GM23338 (cell line): ENCODE measurements around the gene PFKFB1. TPM values are rescaled to one million over a fixed set of nuclear protein-coding genes. Genes with fewer than 3 reads are reported as not detected.

Source experiments
- ATAC-seq: fragments of 200-7000 bp; cut with Tn5 transposase; 3 replicates; pipeline ENCODE4 v1.9.1; 2020
- DNase-seq: peaks from one replicate; pipeline ENCODE4 v3.0.0-alpha.2; 2015; ENCODE audit warnings: low spot score
- H2AFZ ChIP-seq: fragments of 200-600 bp; sonication (generic); 2 replicates; pipeline ENCODE4 v1.8.0; 2016; ENCODE audit warnings: antibody characterized with exemption, mild to moderate bottlenecking, moderate library complexity
- H3F3A ChIP-seq: fragments of 200-600 bp; sonication (generic); replicated peaks from 2 replicates; pipeline ENCODE4 v1.8.0; 2017; ENCODE audit warnings: antibody characterized with exemption, mixed run types, low read depth
- H3K27ac ChIP-seq: fragments of 200-600 bp; sonication (generic); 2 replicates; pipeline ENCODE4 v1.6.1; 2016; ENCODE audit warnings: low read depth
- H3K27me3 ChIP-seq: fragments of 200-600 bp; sonication (generic); 2 replicates; pipeline ENCODE4 v1.8.0; 2016; ENCODE audit warnings: mild to moderate bottlenecking, mixed run types, moderate library complexity; ENCODE audit not compliant: insufficient read depth
- H3K36me3 ChIP-seq: fragments of 200-600 bp; sonication (generic); 2 replicates; pipeline ENCODE4 v1.8.0; 2016; ENCODE audit warnings: mild to moderate bottlenecking; ENCODE audit not compliant: insufficient read depth
- H3K4me1 ChIP-seq: fragments of 200-600 bp; sonication (generic); 2 replicates; pipeline ENCODE4 v1.8.0; 2016; ENCODE audit warnings: mild to moderate bottlenecking, moderate library complexity; ENCODE audit not compliant: insufficient read depth
- H3K4me2 ChIP-seq: fragments of 200-600 bp; sonication (generic); 2 replicates; pipeline ENCODE4 v1.7.1; 2017; ENCODE audit warnings: mixed run types
- H3K4me3 ChIP-seq: fragments of 200-600 bp; sonication (generic); 2 replicates; pipeline ENCODE4 v1.6.1; 2016; ENCODE audit warnings: mixed run types
- H3K79me2 ChIP-seq: fragments of 200-600 bp; sonication (generic); replicated peaks from 2 replicates; pipeline ENCODE4 v1.8.0; 2017; ENCODE audit warnings: mild to moderate bottlenecking; ENCODE audit not compliant: insufficient read depth
- H3K9me2 ChIP-seq: fragments of 200-600 bp; sonication (generic); 2 replicates; pipeline ENCODE4 v1.8.0; 2017; ENCODE audit not compliant: insufficient read depth
- H4K20me1 ChIP-seq: fragments of 200-600 bp; sonication (generic); replicated peaks from 2 replicates; pipeline ENCODE4 v1.8.0; 2017; ENCODE audit warnings: mild to moderate bottlenecking; ENCODE audit not compliant: insufficient read depth
- H3K27ac Mint-ChIP-seq: 2 replicates; pipeline ENCODE4 v1.8.0; 2020; ENCODE audit warnings: inconsistent platforms, mild to moderate bottlenecking, moderate library complexity, mixed read lengths
- H3K27me3 Mint-ChIP-seq: 3 replicates; pipeline ENCODE4 v1.8.0; 2022; ENCODE audit warnings: low read depth, mild to moderate bottlenecking, moderate library complexity, mixed read lengths, inconsistent platforms; ENCODE audit not compliant: insufficient read depth, poor library complexity
- H3K36me3 Mint-ChIP-seq: 3 replicates; pipeline ENCODE4 v1.8.0; 2021; ENCODE audit warnings: low read depth, mild to moderate bottlenecking, inconsistent platforms, moderate library complexity, mixed read lengths
- H3K4me1 Mint-ChIP-seq: 3 replicates; pipeline ENCODE4 v1.8.0; 2020; ENCODE audit warnings: mild to moderate bottlenecking, inconsistent platforms, mixed read lengths
- H3K4me3 Mint-ChIP-seq: 3 replicates; pipeline ENCODE4 v1.8.0; 2021; ENCODE audit warnings: moderate library complexity, mild to moderate bottlenecking, inconsistent platforms, mixed read lengths
- H3K9me3 Mint-ChIP-seq: 3 replicates; pipeline ENCODE4 v1.8.0; 2020; ENCODE audit warnings: moderate library complexity, mild to moderate bottlenecking, inconsistent platforms, mixed read lengths
- CREB1 ChIP-seq: fragments of 250-450 bp; sonication (Bioruptor Pico); IDR thresholded peaks from 2 replicates; pipeline ENCODE4 v1.5.0; 2020; ENCODE audit warnings: low read depth, mild to moderate bottlenecking, moderate library complexity
- CTCF ChIP-seq, 2 experiments: fragments of 200-600 bp in 1 of 2; sonication (generic) in 1 of 2; conservative IDR thresholded peaks; 2 replicates each; pipeline versions ENCODE4 v1.5.1 to v1.6.1; 2016 to 2017; ENCODE audit warnings: antibody characterized with exemption in 2 of 2, low read depth in 2 of 2, mild to moderate bottlenecking in 2 of 2, moderate library complexity in 1 of 2
- ETS1 ChIP-seq: IDR thresholded peaks from 2 replicates; pipeline ENCODE4 v1.6.1; 2016; ENCODE audit warnings: antibody characterized with exemption
- EZH2 ChIP-seq: fragments of 200-600 bp; sonication (generic); IDR thresholded peaks from one replicate; pipeline ENCODE4 v1.8.0; 2017; ENCODE audit warnings: antibody characterized with exemption, mild to moderate bottlenecking, low read depth; ENCODE audit not compliant: unreplicated experiment
- EZH2phosphoT487 ChIP-seq: fragments of 200-600 bp; sonication (generic); IDR thresholded peaks from one replicate; pipeline ENCODE4 v1.8.1; 2018; ENCODE audit warnings: antibody characterized with exemption; ENCODE audit not compliant: unreplicated experiment
- JUNB ChIP-seq: IDR thresholded peaks from one replicate; pipeline ENCODE4 v1.6.1; 2016; ENCODE audit warnings: antibody characterized with exemption; ENCODE audit not compliant: unreplicated experiment
- NANOG ChIP-seq: IDR thresholded peaks from 2 replicates; pipeline ENCODE4 v1.6.1; 2016; ENCODE audit warnings: antibody characterized with exemption, borderline replicate concordance
- POLR2AphosphoS5 ChIP-seq: IDR thresholded peaks from 2 replicates; pipeline ENCODE4 v1.6.1; 2016; ENCODE audit warnings: antibody characterized with exemption, low read depth
- REST ChIP-seq: IDR thresholded peaks from one replicate; pipeline ENCODE4 v1.6.1; 2018; ENCODE audit warnings: antibody characterized with exemption; ENCODE audit not compliant: unreplicated experiment
- STAT1 ChIP-seq: IDR thresholded peaks from one replicate; pipeline ENCODE4 v1.6.1; 2016; ENCODE audit warnings: antibody characterized with exemption; ENCODE audit not compliant: unreplicated experiment
- ZNF114 ChIP-seq: fragments of 250-450 bp; sonication (Bioruptor Pico); IDR thresholded peaks from 2 replicates; pipeline ENCODE4 v1.5.0; 2020; ENCODE audit warnings: mild to moderate bottlenecking, moderate library complexity
- ZNF331 ChIP-seq: fragments of 250-450 bp; sonication (Bioruptor Pico); IDR thresholded peaks from 2 replicates; pipeline ENCODE4 v1.5.0; 2020; ENCODE audit warnings: low read depth, mild to moderate bottlenecking, moderate library complexity
- ZNF462 ChIP-seq: fragments of 250-450 bp; sonication (Bioruptor Pico); IDR thresholded peaks from 2 replicates; pipeline ENCODE4 v1.5.0; 2020; ENCODE audit warnings: mild to moderate bottlenecking, moderate library complexity
- polyA plus RNA-seq: library from polyadenylated mRNA; unstranded; fragments of >200 nt; fragmentation: Nextera tagmentation; extraction: Ambion mirVana; gene quantifications from 2 replicates; pipeline ENCODE4 v1.2.1, GENCODE V29; 2016
- total RNA-seq: library from RNA; depleted of rRNA; stranded (reverse); fragments of >200 nt; shearing (Covaris generic); gene quantifications from 2 replicates; pipeline ENCODE4 v1.2.3, GENCODE V29; 2014

Gene PFKFB1
- total and polyA plus RNA-seq, 2 experiments from 2014 or later, result not detected

- Histone ChIP-seq H3K36me3 (no peaks in the 10 kb centered on the region), H3K4me1 (no peaks in the 10 kb centered on the region), H3K4me3 (no peak overlapping the region), H3K27ac (no peak overlapping the region), H3K4me2 (no peak overlapping the region), H2AFZ (no peak overlapping the region), H3F3A (no peaks in the 10 kb centered on the region), H3K9me2 (no peaks in the 10 kb centered on the region), H3K79me2 (no peaks in the 10 kb centered on the region), H4K20me1 (no peaks in the 10 kb centered on the region), H3K27me3 (no peaks in the 10 kb centered on the region)
- DNase-seq (no peak), ATAC-seq (no peak)
- H3K9me3 Mint-ChIP-seq, result no peaks in the 10 kb centered on the region
- no peaks in the 10 kb centered on the region for H3K4me1 Mint-ChIP-seq
- H3K27ac Mint-ChIP-seq, result no peak overlapping the region
- peaks cover 2% of the 10 kb centered on the region for H3K27me3 Mint-ChIP-seq
- no peaks in the 10 kb centered on the region for H3K36me3 Mint-ChIP-seq
- no peak overlapping the region for H3K4me3 Mint-ChIP-seq
- no peak for TF ChIP-seq ZNF331 (CRISPR knock-in tag)
- TF ChIP-seq CTCF (conservative IDR thresholded peaks at IDR 0.05; ENCODE audit: low read depth in 2 of 2), result no peak
- no peak for TF ChIP-seq POLR2AphosphoS5
- TF ChIP-seq ZNF114 (CRISPR knock-in tag), result no peak
- no peak for TF ChIP-seq EZH2
- TF ChIP-seq CREB1 (CRISPR knock-in tag), result no peak
- no peak for TF ChIP-seq ZNF462 (CRISPR knock-in tag)
- TF ChIP-seq REST, result no peak
- no peak for TF ChIP-seq ETS1
- no peak for TF ChIP-seq NANOG
- no peak for TF ChIP-seq EZH2phosphoT487
- TF ChIP-seq STAT1, result no peak
- no peak for TF ChIP-seq JUNB
Observed at GRCh38 chrX:54944816-54945215, 49.2 kb downstream of the PFKFB1 start.
